HG02884 (cell line): ENCODE measurements around the gene TBCEL.

Experiments
- ATAC-seq: cut with Tn5 transposase; IDR thresholded peaks from one replicate; pipeline ENCODE4 v1.9.1; 2021; ENCODE audit warnings: mild to moderate bottlenecking, moderate library complexity; ENCODE audit not compliant: unreplicated experiment

TBCEL gene

GRCh38 chr11:121059605-121060004 is 35.7 kb downstream of the TBCEL start:
- peak; percentile 94 for ATAC-seq

DNA sequence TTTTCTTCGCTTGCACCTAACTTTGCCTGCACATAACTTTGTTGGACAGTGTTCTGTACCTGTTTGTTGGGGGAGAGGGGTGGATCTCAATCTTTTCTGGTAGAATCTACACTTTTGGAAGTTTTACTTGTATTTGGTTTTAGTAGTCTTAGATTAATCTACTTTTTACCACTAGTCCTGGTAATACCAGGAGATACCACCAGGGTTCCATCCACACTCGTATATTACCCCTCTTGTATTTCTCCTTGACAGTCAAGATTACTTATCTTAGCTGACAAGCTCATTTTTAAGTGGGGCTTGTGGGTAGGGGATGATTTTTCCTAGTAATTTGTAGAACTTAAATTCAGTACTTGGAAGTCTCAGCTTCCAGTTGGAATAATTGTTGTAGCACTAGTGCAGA is 39.8 kb downstream of the TBCEL start:
- no peak for ATAC-seq

GRCh38 chr11:121066623-121067022 is 42.7 kb downstream of the TBCEL start:
- ATAC-seq: no peak

- no peak for ATAC-seq
Measured at GRCh38 chr11:121067026-121067425, 43.1 kb downstream of the TBCEL start.

DNA sequence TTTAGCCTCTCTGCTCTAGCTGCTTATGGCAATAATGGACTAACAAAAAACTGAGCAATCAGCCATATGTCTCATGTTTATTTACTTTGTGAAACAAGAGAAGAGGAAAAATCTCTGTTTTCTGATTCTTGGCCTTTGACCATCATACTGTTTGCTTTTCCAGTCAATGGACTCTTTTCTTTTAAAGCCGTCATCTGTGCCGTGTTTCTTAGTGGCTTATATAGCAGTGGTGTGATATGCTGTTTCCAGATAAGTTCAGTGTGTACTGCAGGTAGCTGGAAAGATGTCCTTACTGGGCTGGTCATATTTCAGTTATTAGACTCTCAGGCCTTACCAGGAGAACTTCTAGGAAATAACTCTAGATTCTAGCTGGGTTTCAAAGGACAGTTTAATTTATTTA is 43.6 kb downstream of the TBCEL start:
- ATAC-seq: no peak

DNA sequence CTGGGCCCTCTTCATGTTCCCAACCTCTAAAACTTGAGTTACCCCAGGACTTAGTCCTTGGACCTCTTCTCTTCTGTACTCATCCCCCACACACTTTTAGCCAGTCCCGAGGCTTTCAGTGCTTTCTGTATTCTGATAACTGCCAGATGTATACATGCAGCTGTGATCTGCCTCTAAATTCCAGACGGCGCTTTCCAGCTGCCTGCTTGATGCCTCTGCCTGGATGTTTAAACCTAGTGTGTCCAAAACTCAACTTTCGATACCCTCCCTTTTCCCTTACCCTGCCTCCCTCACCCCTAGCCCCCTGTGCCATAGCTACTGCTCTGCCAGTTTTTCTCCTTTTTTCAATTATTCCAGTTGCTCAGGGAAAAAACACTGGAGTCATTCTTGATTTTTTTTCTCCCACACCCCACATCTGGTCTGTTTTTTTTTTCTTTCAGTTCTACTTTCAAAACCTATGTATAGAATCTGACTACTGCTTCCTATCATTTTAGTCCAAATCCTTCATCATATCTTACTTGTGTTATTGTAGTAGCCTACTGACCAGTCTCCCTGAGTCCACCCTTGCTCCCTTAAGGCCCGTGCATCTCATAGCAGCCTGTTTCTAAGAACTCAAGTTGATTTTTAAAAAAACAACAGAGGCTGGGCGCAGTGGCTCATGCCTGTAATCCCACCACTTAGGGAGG is 44.2 kb downstream of the TBCEL start:
- ATAC-seq: no peak

GRCh38 chr11:121068787-121069186 is 44.9 kb downstream of the TBCEL start:
- no peak for ATAC-seq

GRCh38 chr11:121070951-121071845 is 47.3 kb downstream of the TBCEL start:
- ATAC-seq: no peak

DNA sequence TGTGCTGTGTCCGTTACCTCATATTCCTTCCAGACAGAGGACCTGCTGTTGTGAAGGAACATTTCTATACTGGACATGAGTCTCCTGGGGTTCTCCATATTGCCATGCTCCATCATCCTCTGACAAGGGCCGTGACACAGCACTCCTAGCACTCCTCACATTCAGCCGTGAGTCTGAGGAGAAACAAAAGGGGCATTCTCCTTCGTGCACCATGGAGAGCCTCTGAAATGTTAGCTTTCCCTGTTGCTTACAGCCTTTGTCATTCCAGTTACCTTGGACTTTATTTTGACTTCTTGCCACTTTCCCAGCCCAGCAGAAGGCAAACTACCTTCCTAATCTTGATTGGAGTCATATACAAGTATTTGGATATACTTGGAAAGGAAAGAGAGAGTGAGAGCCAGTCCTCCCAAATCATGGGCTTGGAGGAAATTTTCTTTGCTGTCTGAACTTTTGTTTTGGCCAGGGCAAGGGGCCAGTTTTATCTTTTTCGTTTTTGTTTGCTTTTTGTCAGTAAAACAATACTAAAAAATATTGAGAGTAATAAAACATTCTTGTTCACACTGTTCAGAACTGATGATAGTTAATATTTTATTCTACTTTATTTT is 48.0 kb downstream of the TBCEL start:
- ATAC-seq: no peak

DNA sequence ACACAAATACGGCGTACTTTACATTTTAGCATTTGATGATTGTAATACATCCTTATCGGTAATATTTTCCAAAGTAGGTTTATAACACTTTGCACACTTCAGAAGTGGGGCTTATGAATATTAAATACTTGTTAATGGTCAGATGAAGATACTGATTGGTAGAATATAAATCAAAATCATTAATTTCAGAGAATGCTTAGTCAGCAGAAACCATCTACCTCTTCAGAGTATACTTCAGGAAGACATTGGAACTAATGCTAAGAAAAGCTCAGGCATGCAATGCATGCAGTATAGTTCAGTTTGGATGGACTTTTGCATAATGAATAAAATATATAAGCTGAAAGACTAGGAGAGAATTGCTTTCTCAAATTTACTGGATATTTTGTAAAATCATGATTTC is 57.4 kb downstream of the TBCEL start:
- no peak for ATAC-seq

DNA sequence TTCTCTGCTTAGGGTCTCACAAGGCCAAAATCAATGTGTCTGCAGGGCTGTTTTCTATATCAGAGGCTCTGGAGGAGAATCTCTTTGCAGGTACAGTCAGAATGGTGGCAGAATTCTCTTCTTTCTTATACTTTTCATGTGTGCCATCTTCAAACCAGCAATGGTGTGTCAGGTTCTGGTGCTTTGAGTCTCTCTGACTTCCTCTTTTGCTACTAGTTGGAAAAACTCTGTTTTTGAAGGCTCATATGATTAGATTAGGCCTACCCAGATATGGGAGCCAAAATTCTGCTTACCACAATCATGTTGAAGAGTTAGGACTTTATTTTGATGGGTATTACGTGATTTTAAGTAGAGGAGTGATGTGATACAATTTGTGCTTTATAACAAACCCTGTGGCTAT is 58.3 kb downstream of the TBCEL start:
- ATAC-seq: no peak

- no peak for ATAC-seq
Measured at GRCh38 chr11:121082670-121083069, 58.8 kb downstream of the TBCEL start.

- ATAC-seq: no peak
Measured at GRCh38 chr11:121086866-121087265, 63.0 kb downstream of the TBCEL start.

GRCh38 chr11:121089566-121089965 is 65.7 kb downstream of the TBCEL start:
- ATAC-seq: no peak

GRCh38 chr11:121090145-121090721 is 66.3 kb downstream of the TBCEL start:
- no peak for ATAC-seq

DNA sequence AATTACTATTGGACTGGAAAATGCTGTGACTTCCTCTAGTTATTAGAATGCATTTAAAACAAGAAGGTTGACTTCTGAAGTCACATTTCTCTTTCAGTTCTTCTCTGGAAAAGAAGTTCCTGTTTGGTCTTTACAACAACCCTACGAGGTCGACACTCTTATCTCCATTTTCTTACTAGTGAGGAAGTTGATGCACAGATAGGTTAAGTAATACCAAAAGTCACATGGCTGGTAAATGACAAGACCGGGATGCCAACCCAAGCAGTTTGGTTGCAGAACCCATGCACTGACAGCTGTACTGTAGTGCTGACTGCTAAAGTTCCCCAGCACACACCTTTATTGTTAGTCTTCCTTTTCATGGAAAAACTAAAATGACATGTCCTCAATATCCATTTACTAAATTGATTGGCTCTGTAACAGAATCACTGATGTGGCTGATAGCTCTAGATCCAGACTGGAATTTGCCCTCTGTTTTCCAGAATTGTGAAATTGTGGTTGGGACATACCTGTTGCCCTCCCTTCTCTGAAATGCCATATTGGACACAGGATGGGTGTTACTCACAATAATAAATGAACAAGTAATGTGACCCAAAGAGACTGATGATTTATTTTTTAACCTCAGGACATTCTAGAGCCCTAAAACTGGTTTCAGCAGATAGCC is 67.7 kb downstream of the TBCEL start:
- ATAC-seq: no peak

- ATAC-seq: no peak
Measured at GRCh38 chr11:121095561-121095960, 71.7 kb downstream of the TBCEL start.

DNA sequence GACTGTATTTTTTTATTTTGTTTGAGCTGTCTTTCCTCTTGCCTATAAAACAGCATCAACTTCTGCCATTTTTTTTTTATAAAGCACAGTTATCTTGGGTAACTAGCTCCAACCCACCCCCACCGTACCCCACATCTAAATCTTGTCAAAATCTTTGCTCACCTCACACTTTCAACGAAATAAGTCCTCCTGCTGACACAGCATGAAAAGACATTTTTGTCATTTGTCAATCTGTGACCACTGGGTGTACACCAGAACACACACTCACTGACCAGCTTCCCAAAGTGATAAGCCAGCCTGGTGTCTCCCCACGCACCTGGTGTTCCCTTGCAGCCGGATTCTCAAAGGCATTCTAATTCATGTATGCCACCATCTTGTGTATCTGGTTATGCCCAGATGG is 75.5 kb downstream of the TBCEL start:
- ATAC-seq: no peak

DNA sequence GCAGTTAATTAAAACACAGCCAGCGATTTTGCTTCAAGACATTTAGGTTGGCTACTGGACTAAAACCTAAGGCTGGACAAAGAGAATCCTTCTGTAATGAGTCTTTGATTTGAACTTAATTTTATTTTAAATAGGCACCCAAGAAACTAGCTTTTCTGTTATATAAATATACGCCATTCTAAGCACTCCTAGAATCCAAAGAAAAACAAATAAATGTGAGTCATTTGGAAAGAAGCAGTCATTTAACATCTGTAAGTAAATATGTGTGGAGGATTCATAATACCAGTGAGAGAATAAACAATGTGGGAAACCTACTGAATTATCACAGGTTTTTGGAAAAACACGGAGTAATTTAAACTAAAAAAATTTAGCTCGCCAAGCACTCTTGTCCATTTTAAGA is 76.0 kb downstream of the TBCEL start:
- no peak for ATAC-seq

- ATAC-seq: no peak
Measured at GRCh38 chr11:121100943-121101342, 77.0 kb downstream of the TBCEL start, which contains the start of gene TECTA. TSS of gene TECTA (plus strand) at chr11:121101243. CDS start at chr11:121102666, 1,423 bp downstream.

- ATAC-seq: no peak
Measured at GRCh38 chr11:121104312-121104762, 80.4 kb downstream of the TBCEL start.
